ENCODE data around the gene KATNAL2.

Gene KATNAL2, protein sequence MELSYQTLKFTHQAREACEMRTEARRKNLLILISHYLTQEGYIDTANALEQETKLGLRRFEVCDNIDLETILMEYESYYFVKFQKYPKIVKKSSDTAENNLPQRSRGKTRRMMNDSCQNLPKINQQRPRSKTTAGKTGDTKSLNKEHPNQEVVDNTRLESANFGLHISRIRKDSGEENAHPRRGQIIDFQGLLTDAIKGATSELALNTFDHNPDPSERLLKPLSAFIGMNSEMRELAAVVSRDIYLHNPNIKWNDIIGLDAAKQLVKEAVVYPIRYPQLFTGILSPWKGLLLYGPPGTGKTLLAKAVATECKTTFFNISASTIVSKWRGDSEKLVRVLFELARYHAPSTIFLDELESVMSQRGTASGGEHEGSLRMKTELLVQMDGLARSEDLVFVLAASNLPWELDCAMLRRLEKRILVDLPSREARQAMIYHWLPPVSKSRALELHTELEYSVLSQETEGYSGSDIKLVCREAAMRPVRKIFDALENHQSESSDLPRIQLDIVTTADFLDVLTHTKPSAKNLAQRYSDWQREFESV

DNA sequence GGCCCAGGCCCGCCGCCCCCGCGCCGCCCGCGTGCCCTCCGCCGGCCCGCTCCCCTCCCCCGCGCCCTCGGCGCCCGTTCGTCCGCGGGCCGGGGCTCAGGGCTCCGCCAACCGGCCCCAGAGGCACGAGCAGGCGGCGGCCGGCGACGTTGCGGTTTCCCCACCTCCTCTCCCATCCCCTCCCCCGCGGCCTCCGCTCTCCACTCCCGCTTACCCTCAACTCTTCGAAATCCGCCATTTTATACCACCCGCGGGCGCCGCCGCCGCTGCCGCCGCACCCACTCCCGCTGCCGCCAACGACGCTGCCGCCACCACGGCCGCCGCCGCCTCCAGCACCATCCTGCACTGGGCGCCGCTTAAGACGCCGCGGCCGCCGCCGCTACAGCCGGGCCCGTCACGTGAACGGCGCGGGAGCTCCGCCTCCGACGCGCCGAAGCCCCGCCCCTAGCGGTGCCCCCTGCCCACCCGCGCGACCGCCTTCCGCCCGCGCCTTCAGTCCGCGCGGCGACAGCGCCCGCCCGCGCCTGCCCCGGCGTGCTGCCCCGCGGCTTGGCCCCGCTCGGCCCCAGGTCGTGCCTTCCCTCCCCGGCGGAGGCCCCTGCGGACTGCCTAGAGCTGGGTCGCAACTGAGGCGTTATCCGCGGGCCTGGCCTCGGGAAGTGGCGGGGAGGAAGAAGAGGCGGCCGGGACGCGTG, at the start of gene KATNAL2, which contains the start of gene PIAS2:
Gene KATNAL2, plus strand, starts transcription at position 495 of the 695 bp plus-strand sequence. CDS start 29,271 bp downstream, outside the sequence.
Gene PIAS2, minus strand, starts transcription at position 400 of the 695 bp plus-strand sequence. Its CDS starts 162 bp downstream, at position 238.
- H3K4me3 ChIP-seq (ENCODE audit: low read depth, low read length) = peak within 1 kb of the TSS; percentile 94
- TF ChIP-seq, protein P1, sequence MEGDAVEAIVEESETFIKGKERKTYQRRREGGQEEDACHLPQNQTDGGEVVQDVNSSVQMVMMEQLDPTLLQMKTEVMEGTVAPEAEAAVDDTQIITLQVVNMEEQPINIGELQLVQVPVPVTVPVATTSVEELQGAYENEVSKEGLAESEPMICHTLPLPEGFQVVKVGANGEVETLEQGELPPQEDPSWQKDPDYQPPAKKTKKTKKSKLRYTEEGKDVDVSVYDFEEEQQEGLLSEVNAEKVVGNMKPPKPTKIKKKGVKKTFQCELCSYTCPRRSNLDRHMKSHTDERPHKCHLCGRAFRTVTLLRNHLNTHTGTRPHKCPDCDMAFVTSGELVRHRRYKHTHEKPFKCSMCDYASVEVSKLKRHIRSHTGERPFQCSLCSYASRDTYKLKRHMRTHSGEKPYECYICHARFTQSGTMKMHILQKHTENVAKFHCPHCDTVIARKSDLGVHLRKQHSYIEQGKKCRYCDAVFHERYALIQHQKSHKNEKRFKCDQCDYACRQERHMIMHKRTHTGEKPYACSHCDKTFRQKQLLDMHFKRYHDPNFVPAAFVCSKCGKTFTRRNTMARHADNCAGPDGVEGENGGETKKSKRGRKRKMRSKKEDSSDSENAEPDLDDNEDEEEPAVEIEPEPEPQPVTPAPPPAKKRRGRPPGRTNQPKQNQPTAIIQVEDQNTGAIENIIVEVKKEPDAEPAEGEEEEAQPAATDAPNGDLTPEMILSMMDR (IDR thresholded peaks at IDR 0.05; ENCODE audit: insufficient read depth, low read depth, low read length, missing control alignments) = no peak
- peak; percentile 92 for DNase-seq (ENCODE audit: low read depth)

DNA sequence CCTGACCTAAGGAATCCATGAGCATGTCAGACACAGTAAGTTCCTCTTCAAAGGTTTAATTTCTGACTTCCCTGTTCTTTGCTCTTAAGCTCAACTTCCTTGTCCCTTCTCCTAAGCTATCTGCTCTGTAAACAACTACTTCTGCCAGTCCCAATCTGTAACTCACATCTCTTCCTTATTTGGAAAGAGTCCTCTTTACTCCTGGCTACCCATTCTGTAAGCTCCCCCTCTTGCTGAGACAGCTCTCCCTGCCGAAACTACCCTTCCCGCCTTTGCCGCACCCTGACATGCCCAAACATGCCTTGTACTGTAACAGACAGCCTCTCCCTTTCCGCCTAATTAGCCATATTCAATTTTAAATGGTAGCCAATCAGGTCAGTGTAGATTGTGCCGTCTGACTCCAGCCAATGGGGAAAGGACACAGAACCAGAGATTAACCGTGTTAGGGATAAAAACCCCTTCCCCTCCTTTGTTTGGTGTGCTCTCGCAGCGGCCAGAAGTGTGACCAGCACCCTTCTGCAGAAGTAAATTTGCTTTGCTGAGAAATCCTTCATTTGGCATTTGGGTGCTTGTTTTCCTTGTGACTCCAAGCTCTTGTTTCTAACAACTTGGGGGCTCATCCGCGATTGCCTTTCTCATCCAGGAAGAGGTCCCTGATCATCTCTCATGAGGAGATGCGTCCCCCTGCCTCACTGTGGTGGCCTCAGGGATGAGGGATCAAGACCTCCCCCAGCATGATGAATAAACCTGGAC, 49.1 kb upstream of the KATNAL2 start:
- no peak overlapping the region for H3K4me3 ChIP-seq (ENCODE audit: low read depth, low read length)
- TF ChIP-seq, protein P1 (IDR thresholded peaks at IDR 0.05; ENCODE audit: insufficient read depth, low read depth, low read length, missing control alignments) = no peak
- DNase-seq (ENCODE audit: low read depth) = no peak

DNA sequence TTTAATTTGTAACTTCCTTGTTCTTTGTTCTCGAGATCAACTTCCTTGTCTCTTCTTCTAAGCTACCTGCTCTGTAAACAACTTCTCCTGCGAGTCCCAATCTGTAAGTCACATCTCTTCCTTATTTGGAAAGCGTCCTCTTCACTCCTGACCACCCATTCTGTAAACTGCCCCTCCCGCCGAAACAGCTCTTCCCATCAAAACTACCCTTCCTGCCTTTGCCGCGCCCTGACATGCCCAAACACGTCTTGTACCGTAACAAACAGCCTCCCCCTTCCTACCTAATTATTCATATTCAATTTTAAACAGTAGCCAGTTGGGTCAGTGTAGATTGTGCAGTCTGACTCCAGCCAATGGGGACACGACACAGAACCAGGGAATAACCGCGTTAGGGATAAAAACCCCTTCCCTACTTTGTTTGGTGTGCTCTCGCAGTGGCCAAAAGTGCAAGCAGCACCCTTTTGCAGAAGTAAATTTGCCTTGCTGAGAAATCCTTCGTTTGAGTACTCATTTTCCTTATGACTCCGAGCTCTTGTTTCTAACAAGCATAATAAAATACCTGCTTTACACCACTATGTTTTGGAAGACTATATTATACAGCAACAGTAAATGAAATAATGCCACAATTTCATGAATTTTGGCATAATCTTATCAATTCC, 39.9 kb upstream of the KATNAL2 start:
- DNase-seq (ENCODE audit: low read depth) = no peak
- H3K4me3 ChIP-seq (ENCODE audit: low read depth, low read length) = no peak overlapping the region
- TF ChIP-seq, protein P1 (IDR thresholded peaks at IDR 0.05; ENCODE audit: insufficient read depth, low read depth, low read length, missing control alignments) = no peak

DNA sequence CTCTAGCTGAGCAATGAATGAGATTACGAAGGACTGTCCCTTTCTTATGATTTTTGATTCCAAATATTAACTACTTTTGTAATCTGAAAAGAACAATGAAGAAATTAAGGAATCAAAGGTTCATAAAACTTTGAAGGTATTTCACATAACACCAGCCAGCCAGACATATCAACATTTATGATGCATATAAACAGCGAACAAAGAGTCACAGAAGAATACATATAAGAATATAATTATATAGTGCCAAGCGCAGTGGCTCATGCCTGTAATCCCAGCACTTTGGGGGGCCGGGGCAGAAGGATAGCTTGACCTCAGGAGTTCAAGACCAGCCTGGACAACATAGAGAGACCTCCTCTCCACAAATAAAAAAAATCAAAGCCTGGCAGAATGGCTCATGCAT, 34.2 kb upstream of the KATNAL2 start:
- TF ChIP-seq, protein P1 (IDR thresholded peaks at IDR 0.05; ENCODE audit: insufficient read depth, low read depth, low read length, missing control alignments) = no peak
- no peak overlapping the region for H3K4me3 ChIP-seq (ENCODE audit: low read depth, low read length)
- DNase-seq (ENCODE audit: low read depth) = no peak

DNA sequence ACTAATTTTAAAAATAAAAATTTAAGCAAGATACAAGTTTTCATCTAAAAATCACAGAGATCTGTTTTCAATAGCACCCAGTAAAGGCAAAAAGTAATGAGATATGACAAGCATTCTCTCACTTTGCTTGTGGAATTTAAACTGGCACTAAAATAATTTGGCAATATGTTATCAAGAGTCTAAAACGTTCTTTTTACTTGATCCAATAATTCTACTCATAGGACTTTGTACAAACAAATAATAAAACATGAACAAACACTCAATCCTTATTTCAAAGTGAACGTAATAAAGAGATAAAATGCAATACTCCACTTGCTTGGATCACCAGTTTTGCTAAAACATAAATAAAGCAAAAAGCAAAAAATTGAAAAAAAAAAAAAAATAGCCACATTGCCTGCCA, 30.5 kb upstream of the KATNAL2 start:
- DNase-seq (ENCODE audit: low read depth) = no peak
- TF ChIP-seq, protein P1 (IDR thresholded peaks at IDR 0.05; ENCODE audit: insufficient read depth, low read depth, low read length, missing control alignments) = no peak
- H3K4me3 ChIP-seq (ENCODE audit: low read depth, low read length) = no peak overlapping the region

DNA sequence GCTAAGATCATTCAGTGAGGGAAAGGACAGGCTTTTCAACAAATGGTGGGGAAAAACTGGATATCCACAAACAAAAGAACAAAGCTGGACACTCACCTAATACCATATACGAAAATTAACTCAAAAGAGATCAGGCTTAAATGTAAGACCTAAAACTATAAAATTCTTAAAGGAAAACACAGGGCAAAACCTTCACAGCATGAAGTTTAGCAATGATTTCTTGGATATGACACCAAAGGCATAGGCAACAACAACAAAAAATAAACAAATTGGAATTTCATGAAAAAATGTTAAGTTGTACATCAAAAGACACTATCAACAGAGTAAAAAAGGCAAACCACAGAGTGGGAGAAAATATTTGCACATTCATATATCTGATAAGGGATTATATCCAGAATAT, 28.4 kb upstream of the KATNAL2 start:
- no peak overlapping the region for H3K4me3 ChIP-seq (ENCODE audit: low read depth, low read length)
- TF ChIP-seq, protein P1 (IDR thresholded peaks at IDR 0.05; ENCODE audit: insufficient read depth, low read depth, low read length, missing control alignments) = no peak
- no peak for DNase-seq (ENCODE audit: low read depth)

All from GM12865 (cell line).